ENCODE results near the gene HPCAL1.

Gene HPCAL1

GRCh38 chr2:10413503-10413902 is 110.8 kb downstream of the HPCAL1 start:
- Histone ChIP-seq H4K20me1 (ENCODE audit: control insufficient read depth, insufficient read depth, low read depth, low read length) (no peaks in the 10 kb centered on the region; the same call in 1 of the 2 replicates), H3K27me3 (ENCODE audit: control insufficient read depth, low read length) (no peaks in the 10 kb centered on the region), H3K4me3 (ENCODE audit: low read length) (no peak overlapping the region), H3K9me2 (replicated peaks; ENCODE audit: control insufficient read depth, low read length) (no peaks in the 10 kb centered on the region), H3K27ac (ENCODE audit: low read depth, low read length) (no peak overlapping the region), H3K4me1 (ENCODE audit: control insufficient read depth, low read length) (peaks cover 42% of the 10 kb centered on the region), H3K4me2 (ENCODE audit: low read length) (no peak overlapping the region), H3K79me2 (ENCODE audit: control insufficient read depth, low read length) (no peaks in the 10 kb centered on the region), H3F3A (ENCODE audit: control insufficient read depth, insufficient read depth) (peaks cover 8% of the 10 kb centered on the region), H3K36me3 (ENCODE audit: control insufficient read depth, low read length) (peaks cover 4% of the 10 kb centered on the region; the same call in 1 of the 2 replicates), H3K9me3 (ENCODE audit: control insufficient read depth, insufficient read depth, low read length) (0 out of 2 replicates have a peak, but pooled peaks cover 2% of the 10 kb centered on the region)
- TF ChIP-seq CTCF (IDR thresholded peaks at IDR 0.05; ENCODE audit: low read depth, low read length, poor library complexity, severe bottlenecking) (no peak), EZH2phosphoT487 (IDR thresholded peaks at IDR 0.05; ENCODE audit: borderline replicate concordance, low read length) (no peak)

GRCh38 chr2:10413991-10414451 is 111.3 kb downstream of the HPCAL1 start:
- H4K20me1 ChIP-seq (ENCODE audit: control insufficient read depth, insufficient read depth, low read depth, low read length), result no peaks in the 10 kb centered on the region; the same call in 1 of the 2 replicates
- TF ChIP-seq CTCF (IDR thresholded peaks at IDR 0.05; ENCODE audit: low read depth, low read length, poor library complexity, severe bottlenecking), result no peak
- no peak for TF ChIP-seq EZH2phosphoT487 (IDR thresholded peaks at IDR 0.05; ENCODE audit: borderline replicate concordance, low read length)
- H3F3A ChIP-seq (ENCODE audit: control insufficient read depth, insufficient read depth), result peaks cover 8% of the 10 kb centered on the region
- H3K27ac ChIP-seq (ENCODE audit: low read depth, low read length), result no peak overlapping the region
- H3K4me1 ChIP-seq (ENCODE audit: control insufficient read depth, low read length), result peaks cover 37% of the 10 kb centered on the region
- no peaks in the 10 kb centered on the region for H3K27me3 ChIP-seq (ENCODE audit: control insufficient read depth, low read length)
- no peaks in the 10 kb centered on the region for H3K9me2 ChIP-seq (replicated peaks; ENCODE audit: control insufficient read depth, low read length)
- H3K79me2 ChIP-seq (ENCODE audit: control insufficient read depth, low read length), result no peaks in the 10 kb centered on the region
- peaks cover 4% of the 10 kb centered on the region; the same call in 1 of the 2 replicates for H3K36me3 ChIP-seq (ENCODE audit: control insufficient read depth, low read length)
- no peak overlapping the region for H3K4me3 ChIP-seq (ENCODE audit: low read length)
- no peak overlapping the region for H3K4me2 ChIP-seq (ENCODE audit: low read length)
- H3K9me3 ChIP-seq (ENCODE audit: control insufficient read depth, insufficient read depth, low read length), result 0 out of 2 replicates have a peak, but pooled peaks cover 2% of the 10 kb centered on the region

GRCh38 chr2:10414591-10414990 is 111.9 kb downstream of the HPCAL1 start:
- no peak overlapping the region for H3K4me2 ChIP-seq (ENCODE audit: low read length)
- no peak overlapping the region for H3K4me3 ChIP-seq (ENCODE audit: low read length)
- 0 out of 2 replicates have a peak, but pooled peaks cover 2% of the 10 kb centered on the region for H3K9me3 ChIP-seq (ENCODE audit: control insufficient read depth, insufficient read depth, low read length)
- no peaks in the 10 kb centered on the region for H3K27me3 ChIP-seq (ENCODE audit: control insufficient read depth, low read length)
- TF ChIP-seq CTCF (IDR thresholded peaks at IDR 0.05; ENCODE audit: low read depth, low read length, poor library complexity, severe bottlenecking) (no peak), EZH2phosphoT487 (IDR thresholded peaks at IDR 0.05; ENCODE audit: borderline replicate concordance, low read length) (no peak)
- H3F3A ChIP-seq (ENCODE audit: control insufficient read depth, insufficient read depth), result peaks cover 8% of the 10 kb centered on the region
- no peak overlapping the region for H3K27ac ChIP-seq (ENCODE audit: low read depth, low read length)
- no peaks in the 10 kb centered on the region for H3K9me2 ChIP-seq (replicated peaks; ENCODE audit: control insufficient read depth, low read length)
- H3K79me2 ChIP-seq (ENCODE audit: control insufficient read depth, low read length), result no peaks in the 10 kb centered on the region
- H3K36me3 ChIP-seq (ENCODE audit: control insufficient read depth, low read length), result peaks cover 4% of the 10 kb centered on the region; the same call in 1 of the 2 replicates
- peaks cover 31% of the 10 kb centered on the region for H3K4me1 ChIP-seq (ENCODE audit: control insufficient read depth, low read length)
- H4K20me1 ChIP-seq (ENCODE audit: control insufficient read depth, insufficient read depth, low read depth, low read length), result no peaks in the 10 kb centered on the region
